GM21825 (cell line): ENCODE data around the gene ZCCHC7.
"Not testable (repeated sequence)": the region's sequence is repeated elsewhere in the genome, so short reads cannot be mapped to it uniquely, and the experiment has no call there.

Experiments
- ATAC-seq: cut with Tn5 transposase; IDR thresholded peaks from one replicate; pipeline ENCODE4 v1.9.1; 2021; ENCODE audit warnings: mild to moderate bottlenecking, moderate library complexity; ENCODE audit not compliant: unreplicated experiment

ZCCHC7 gene

DNA sequence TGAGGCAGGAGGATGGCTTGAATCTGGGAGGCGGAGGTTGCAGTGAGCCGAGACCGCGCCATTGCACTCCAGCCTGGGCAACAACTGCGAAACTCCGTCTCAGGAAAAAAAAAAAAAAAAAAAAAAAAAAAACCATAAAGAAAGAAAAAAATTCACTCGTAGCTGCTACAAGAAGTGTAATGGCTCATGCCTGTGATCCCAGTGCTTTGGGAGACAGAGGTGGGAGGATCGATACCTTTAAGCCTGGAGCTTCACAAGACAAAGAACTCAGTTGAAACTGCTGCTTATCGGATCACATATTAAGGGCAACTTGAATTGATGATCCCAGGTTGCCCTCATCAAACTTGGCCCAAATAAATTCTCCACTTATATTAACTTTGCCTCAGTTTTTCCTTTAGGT, 1.0 kb upstream of the ZCCHC7 start:
- ATAC-seq, result no peak

DNA sequence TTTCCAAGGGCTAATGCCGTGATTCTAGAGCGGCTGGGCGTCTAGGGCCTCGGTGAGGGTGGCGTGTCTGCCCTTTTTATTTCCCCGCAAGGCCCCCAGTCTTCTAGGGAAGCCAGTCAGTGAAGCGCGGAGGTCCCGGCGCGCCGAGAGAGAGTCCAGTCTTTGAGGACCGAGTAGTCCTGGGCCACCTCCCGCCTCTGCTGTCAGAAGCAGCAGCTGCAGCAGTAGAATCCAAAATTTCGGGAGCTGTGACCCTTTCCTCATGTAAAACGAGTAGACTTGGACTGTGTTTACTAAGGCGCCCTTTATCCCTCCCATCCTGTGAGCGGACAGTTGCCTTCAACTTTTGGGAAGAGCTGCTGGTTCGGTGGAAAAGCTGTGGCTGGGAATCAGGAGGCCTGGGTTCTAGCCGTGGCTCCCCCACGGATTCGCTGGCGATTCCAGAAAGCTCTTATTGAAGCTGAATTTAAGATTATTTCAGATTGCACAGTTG, 515 bp downstream of the ZCCHC7 start:
- peak; percentile 27 for ATAC-seq

DNA sequence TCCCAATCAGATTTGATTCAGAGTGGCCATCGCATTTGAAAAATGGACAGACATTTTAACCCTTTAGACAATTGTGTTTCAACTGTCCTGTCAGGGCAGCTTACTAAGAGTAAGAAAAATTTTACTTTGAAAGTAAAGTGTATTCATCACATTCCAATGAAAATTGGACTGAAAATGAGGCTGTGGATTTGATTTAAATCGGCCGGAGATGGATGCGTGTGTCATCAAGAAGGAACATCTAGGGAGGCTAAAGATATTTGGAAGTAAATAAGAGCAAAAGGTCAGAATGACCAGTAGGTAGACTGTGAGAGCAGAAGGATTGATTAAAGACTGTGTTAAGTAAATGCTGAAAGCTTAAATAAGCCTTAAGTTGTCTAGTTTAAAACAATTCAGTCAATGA, 1.5 kb downstream of the ZCCHC7 start:
- ATAC-seq, result no peak

DNA sequence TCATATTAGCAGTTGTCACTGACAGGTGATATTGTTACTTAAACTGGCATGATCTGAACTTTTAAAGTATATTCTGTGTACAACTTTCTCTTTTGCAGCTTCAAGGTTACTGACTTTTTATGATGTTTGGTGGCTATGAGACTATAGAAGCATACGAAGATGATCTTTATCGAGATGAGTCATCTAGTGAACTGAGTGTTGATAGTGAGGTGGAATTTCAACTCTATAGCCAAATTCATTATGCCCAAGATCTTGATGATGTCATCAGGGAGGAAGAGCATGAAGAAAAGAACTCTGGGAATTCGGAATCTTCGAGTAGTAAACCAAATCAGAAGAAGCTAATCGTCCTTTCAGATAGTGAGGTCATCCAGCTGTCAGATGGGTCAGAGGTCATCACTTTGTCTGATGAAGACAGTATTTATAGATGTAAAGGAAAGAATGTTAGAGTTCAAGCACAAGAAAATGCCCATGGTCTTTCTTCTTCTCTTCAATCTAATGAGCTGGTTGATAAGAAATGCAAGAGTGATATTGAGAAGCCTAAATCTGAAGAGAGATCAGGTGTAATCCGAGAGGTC, 5.9 kb downstream of the ZCCHC7 start:
- no peak for ATAC-seq

DNA sequence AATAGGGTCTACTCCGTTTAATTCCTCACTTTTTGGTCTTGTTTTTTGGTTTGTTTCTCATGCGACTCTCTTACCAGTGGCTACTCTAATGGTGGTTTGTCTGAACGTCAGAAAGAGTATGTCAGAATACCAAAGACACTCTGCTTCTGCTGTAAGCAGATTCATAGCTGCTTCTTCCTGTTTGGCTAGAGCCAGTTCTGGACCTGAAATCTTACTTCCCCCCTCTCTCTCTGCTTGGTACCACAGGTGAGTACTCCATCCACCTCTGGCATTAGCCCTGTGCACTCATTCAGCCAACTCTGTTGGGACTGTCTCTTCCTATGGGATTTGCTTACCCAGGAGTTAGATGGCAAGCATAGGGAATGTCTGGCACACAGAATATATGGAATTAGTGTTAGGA, 6.6 kb downstream of the ZCCHC7 start:
- no peak for ATAC-seq

DNA sequence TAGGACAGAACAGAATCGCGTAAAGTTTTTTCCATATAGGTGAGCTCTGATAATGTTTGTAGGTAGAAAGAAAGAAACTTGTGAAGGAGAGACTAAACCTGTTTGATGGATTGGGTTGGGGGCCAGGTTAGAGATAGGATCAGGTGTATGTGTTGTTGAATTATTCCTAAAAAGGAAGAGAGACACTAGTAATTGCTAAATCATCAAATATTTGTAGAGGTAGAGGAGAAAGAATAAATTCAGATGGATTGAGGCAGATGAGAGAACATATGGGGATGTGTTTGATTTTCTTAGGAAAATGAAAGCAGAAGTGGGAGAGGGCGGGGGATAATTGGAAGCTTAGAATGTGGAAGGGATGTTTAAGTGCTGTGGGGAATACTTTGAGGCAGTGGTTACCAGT, 7.7 kb downstream of the ZCCHC7 start:
- ATAC-seq, result no peak

DNA sequence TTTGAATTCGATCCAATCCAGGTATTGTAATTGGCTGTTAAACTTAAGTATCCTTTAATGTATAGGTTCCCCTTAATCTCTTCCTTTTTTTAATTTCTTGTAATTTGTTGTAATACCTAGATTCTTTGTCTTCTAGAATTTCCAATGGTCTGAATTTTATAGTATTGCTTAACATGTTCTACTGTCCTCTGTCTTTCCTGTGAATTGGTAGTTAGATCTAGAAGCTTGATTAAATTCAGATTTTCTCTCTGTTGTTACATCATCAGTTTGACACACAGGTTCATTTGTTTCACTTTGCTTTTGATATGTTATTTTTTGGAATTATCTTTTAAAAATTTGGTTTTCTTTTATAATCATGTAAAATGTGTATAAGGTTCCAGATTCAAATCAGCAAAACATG, 13.8 kb downstream of the ZCCHC7 start:
- no peak for ATAC-seq

DNA sequence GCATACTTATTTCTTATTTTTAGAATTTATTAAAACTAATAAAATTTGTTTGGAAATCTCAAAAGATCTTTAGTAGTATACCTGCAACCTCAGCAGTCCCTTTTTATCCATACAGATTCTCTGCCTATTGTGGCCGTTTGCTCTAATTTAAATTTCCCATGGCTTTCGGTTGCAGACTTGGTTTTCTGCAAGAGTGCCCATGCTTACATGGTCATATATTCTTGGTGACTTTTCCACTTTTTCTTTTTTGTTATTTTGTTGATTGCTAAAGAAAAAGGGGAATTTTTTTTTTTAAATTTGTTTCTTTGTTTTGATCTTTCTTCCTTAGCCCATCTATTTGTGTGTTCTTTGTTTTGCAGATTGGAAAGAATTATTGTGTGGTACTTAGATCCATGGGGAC, 20.6 kb downstream of the ZCCHC7 start:
- no peak for ATAC-seq

DNA sequence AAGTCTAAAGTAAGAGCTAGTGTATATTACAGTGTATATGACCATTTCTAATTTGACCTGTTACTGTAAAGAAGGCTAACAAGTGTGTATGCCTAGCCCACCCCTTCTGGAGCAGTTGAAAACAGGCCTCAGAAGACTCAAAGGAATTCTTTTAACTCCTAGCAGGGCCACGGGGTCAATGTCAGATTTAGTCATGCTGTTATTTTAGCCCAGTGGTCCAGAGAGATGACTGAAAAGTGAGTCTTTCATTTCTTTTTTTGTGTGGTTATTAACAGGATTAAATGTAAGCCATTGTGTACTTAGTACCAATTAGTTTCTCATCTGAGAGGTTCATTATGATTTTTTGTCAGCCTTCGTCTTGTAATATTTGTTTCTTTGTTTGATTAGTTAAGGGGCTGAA, 24.4 kb downstream of the ZCCHC7 start:
- ATAC-seq, result peak; percentile 65

DNA sequence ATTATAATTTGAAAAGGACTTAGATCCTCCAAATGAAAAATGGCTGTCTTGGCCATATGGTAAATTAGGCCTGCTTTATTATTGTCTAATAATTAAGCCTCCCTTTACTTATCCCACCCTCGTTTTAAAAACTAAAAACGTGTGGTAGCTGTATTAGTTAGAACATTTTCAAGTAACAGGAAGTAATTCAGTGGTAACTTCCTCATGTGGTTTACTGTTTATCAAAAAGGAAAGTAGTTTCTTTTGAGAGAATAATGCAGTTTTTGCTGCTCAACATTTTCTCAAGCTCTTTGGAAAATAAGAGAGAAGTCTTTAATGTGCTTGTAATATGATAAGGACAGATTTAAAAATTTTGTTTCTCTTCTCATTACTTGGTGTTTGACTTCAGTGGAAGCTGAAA, 26.0 kb downstream of the ZCCHC7 start:
- no peak for ATAC-seq

DNA sequence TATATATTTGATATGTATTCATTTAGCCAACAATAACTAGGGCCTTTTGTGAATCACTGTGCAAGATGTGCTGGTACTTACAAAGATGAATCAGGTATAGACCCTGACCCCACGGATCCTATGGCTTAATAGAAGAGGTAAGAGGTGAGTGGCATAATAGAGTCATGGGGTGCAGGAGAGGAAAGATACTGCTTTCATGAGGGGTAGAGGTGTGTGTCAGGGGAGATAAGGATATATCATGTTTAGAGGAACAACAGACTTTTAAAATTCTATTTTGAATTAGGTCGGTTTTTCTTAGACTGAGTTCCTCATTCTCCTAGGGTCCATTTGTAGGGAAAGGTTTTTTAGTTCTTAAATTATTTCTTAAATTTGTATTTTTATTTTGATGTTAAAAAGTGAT, 27.8 kb downstream of the ZCCHC7 start:
- ATAC-seq, result no peak

DNA sequence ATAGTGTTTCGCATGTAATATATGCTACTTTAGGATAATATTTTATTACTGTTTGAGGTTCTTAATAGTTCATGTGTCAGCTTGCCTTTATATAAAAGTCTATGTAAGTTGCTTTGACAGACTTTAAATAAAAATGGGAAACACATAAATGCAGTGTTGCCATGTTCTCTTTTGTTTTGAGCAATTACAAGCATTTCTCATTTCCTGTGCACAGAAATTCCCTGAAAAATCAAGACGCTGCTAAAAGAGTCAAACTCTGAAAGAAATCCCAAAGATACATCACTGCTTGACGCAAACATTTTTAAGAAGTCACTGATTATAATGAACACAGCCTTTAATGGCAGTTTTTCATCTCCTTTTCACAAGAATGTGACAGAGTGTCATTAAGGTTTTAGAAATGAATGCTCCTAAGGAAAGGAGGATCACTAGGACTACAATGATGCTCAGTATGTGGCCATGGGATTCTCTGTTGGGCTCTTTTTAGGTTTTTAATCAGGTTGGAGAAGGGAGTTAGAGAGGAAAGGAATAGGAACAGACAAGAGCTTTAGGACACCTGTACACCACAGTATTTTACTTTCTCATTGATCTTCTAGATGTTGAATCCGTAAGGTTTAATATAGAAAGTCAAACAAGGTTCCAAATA, 29.4 kb downstream of the ZCCHC7 start:
- no peak for ATAC-seq

DNA sequence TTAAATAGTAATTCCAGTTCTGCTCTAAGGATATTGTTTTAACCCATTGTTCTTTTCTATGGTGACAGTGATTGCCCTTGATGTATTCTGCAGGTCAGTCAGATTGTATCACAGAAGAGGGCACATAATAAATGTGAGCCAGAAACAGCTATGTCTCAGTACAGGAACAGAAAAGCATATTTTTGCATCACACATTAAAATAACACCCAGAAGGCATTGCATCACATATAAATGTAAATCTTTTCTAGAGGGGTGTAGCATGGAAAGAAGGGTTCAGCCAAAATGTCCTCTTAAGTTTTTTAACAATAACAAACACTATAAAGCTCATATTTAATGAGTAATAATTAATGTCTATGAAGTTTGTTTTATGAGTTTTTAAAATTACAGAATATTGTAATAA, 30.0 kb downstream of the ZCCHC7 start:
- ATAC-seq, result no peak

DNA sequence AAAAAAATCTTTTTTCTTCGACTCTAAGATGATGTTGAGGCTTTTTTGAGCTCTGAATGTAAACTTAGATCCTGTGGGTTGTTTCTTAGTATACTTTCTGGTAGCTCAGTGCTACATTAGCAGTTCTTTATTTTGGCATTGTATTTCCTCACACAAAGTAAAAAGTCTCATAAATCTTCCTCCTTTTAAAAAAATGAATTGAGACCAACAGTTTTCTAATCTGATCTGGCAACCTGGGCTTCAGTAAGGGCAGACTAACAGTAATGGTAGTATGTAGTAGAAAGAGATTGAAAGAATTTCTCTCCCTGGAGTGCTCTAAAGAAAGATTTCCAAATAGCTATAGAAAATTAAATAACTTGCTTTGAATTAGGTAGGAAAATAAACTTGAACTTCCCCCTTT, 31.4 kb downstream of the ZCCHC7 start:
- no peak for ATAC-seq

DNA sequence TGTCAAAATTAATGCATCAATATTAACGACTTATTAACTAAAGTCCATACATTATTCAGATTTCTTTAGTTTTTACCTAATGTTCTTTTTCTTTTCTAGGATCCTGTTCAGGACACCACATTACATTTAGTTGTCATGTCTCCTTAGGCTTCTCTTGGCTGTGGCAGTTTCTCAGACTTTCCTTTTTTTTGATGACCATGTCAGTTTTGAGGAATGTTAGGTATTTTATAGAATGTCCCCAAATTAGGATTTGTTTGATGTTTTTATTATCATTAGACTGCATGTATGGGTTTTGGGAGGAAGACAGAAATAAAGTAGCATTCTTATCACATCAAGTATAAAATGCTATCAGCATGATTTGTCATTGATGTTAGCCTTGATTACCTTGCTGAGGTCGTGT, 32.0 kb downstream of the ZCCHC7 start:
- no peak for ATAC-seq

DNA sequence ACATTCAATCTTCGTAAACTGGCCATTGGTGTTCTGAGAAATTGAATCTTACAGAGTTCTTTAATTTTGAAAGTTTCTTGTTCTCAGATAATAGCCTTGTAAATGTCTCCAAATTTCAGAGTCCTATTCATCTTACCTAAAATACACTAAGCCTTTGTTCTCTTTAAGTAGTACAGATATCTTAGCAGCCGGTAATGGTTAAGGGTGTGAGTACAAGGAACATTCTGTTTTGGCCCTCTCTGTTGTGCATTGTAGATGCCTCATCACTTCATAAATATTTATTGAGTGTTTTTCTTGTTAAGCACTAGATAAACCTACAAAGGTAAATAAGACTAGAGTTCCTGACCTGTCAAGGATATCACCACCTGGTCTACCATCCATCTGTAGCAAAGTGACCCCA, 35.2 kb downstream of the ZCCHC7 start:
- ATAC-seq, result no peak

DNA sequence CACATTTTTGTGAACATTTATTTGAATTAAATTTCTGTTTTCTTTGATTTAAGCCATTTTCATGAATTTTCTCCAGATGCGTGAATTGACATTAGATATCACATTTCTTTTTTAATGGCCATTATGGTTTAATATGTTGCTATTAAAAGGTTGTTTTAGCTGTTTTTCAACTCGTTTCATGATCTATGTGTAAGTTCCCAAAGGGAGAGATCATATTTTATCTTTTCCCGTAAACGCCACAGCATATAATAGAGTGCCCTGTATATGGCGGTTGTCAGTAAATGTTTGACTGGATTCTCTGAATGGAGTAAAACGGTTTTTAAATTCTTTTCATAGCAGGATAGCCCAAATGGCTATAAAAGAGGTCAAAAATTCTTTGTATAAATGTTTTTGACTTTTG, 35.8 kb downstream of the ZCCHC7 start:
- ATAC-seq, result no peak

DNA sequence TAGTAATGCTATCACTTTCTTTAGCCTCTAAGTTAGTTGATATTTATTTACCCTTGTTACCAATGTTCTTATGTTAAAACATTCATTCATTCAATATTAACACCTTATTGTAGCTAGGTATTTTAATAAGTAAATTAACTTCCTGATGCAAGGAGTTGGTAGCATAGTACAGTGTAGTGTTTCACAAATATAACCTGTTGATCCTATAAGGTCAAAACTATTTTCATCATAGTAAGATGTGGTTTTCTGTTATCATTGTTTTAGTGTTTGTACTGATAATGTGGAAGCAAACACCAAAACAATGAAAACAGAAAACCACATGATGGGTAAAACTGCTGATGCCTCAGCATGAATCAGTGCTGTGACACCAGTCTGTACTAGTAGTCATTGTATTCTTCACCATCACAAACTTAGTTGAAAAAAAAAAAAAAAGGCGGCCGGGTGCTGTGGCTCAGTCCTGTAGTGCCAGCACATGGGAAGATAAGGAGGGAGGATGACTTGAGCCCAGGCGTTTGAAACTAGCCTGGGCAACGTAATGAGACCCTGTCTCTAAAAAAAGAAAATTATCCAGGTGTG, 36.5 kb downstream of the ZCCHC7 start:
- ATAC-seq, result no peak

DNA sequence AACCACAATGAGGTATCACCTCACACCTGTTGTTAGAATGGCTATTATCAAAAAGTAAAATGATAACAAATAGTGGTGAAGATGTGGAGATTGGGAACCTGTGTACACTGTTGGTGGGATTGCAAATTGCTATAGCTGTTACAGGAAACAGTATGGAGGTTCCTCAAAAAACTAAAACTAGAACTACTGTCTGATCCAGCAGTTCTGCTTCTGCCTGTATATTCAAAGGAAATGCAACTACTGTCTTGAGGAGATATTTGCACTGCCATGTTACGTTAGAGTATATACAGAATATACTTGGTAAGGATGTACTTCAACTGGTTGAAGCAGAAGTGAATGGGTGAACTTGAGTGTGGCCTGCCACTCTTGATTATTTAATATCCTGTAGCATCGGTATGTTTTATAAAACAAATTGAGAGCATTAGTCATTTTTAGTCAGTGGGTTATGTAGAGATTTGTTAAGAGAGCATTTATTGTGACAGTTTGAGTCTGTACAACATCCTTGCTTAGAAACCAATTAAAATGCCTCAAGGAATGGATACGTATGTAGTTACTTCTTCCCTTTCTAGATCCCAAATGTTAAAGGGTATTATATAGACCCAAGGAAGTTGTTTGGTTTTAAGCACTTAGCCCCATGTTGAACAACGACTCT, 37.5 kb downstream of the ZCCHC7 start:
- no peak for ATAC-seq

DNA sequence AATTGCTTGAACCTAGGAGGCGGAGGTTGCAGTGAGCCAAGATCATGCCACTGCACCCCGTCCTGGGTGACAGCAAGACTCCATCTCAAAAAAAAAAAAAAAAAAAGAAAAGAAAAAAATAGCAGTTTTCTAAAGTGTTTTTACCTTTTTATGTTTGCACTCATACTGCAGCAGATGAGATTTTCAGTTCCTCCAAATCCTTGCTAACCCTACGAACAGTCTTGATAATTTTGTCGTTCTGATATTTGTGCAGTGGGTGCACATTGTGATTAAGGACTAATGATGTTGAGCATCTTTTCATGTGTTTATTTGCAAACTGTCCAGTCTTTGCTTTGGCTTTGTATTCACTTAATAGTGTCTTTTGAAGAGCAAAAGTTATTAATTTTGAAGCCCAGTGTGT, 42.9 kb downstream of the ZCCHC7 start:
- no peak for ATAC-seq

DNA sequence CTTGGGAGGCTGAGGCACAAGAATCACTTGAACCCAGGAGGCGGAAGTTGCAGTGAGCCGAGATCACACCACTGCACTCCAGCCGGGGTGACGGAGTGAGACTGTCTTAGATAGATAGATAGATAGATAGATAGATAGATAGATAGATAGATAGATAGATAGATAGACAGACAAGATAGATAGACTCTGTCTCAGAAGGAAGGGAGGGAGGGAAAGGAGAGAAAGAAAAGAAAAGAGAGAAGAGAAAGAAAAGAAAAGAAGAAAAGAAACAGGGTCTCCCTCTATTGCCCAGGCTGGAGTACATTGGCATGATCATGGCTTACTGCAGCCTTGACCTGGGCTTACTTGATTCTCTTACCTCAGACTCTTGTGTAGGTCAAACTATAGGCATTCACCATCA, 44.0 kb downstream of the ZCCHC7 start:
- not testable (repeated sequence) for ATAC-seq

DNA sequence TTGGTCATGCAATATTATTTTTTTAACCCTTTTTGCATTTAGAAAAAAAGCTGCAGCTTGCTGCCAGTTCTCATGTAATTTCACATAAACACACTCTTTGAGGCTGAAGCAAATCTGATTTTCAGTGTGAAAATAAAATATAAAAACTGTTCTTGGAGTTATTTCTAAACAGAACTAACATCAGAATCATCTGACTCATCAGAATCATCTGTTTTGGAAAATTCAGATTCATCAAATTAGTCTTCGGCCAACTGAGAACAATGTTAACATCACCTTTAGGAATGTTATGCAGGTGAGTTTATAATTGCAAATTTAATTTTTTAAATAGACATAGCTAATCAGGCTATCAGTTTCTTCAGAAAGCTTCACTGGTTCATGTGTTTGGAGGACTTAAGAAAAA, 45.3 kb downstream of the ZCCHC7 start:
- ATAC-seq, result no peak
